T-helper 1 cell treated with Interleukin-12 subunit alpha and Interleukin-12 subunit beta and Interleukin-4 antibody, amounts not matched to agents 30 ng/mL and 1 ng/mL, for 36 hours (primary cell): ENCODE measurements around the gene ATP8B1. TPM values are rescaled to one million over a fixed set of nuclear protein-coding genes. Genes with fewer than 3 reads are reported as not detected.
"Not testable (repeated sequence)": the region's sequence is repeated elsewhere in the genome, so short reads cannot be mapped to it uniquely, and the experiment has no call there.

ENCODE experiments used
- intact Hi-C: fragments of 100-400 bp; cut with micrococcal nuclease; formaldehyde crosslinking; loops from one replicate; pipeline ENCODE4 v1.15.1; 2024
- total RNA-seq: library from RNA; stranded (reverse); gene quantifications from 2 replicates; pipeline ENCODE4 v1.2.3, GENCODE V29; 2022

The ATP8B1 gene
- total RNA-seq, result not detected in 2 replicates

- intact Hi-C loops, result no loop called here
These were observed at the start of gene ATP8B1 for GRCh38 chr18:57803103-57803969. Gene ATP8B1 (minus strand): TSS chr18:57803315. CDS start chr18:57731807, 71,508 bp downstream.

DNA sequence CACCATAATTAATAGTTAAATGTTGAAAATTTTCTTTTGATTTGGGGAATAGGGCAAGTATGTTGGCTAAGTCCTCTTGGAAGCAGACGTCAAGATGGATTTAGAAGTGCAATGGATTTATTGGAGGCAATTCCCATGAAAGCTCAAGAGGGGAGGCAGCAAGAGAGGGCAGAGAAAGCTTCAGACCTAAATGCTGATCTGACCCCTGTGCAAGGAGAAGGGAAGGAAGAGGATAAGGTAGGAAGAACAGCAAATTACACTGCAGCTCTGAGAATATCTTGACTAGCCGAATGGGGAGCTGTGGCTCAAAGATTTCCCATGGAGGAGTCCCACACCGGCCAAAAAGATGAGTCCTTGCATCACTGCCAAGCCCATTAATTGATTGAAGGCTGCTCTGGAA lies 46.9 kb upstream of the ATP8B1 start:
- intact Hi-C loops, result no loop called here

GRCh38 chr18:57848374-57848773 lies 45.3 kb upstream of the ATP8B1 start:
- intact Hi-C loops, result not testable (repeated sequence)

DNA sequence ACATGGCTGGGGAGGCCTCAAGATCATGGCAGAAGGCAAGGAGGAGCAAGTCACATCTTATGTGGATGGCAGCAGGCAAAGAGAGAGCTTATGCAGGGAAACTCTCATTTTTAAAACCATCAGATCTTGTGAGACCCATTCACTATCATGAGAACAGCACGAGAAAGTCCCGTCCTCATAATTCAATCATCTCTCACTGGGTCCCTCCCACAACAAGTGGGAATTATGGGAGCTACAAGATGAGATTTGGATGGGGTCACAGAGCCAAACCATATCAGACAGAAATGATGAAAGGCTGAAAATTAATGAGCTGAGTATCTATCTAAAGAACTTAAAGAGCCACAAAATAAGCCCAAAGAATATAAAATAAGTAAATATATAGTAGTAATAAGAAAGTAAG lies 44.3 kb upstream of the ATP8B1 start:
- intact Hi-C loops, result not testable (repeated sequence)

- intact Hi-C loops, result no loop called here
These were observed 43.1 kb upstream of the ATP8B1 start for GRCh38 chr18:57846258-57846657.

GRCh38 chr18:57845605-57846074 lies 42.5 kb upstream of the ATP8B1 start:
- intact Hi-C loops, result no loop called here

GRCh38 chr18:57844319-57844718 lies 41.2 kb upstream of the ATP8B1 start:
- intact Hi-C loops, result no loop called here

GRCh38 chr18:57843386-57843785 lies 40.3 kb upstream of the ATP8B1 start:
- intact Hi-C loops, result no loop called here

DNA sequence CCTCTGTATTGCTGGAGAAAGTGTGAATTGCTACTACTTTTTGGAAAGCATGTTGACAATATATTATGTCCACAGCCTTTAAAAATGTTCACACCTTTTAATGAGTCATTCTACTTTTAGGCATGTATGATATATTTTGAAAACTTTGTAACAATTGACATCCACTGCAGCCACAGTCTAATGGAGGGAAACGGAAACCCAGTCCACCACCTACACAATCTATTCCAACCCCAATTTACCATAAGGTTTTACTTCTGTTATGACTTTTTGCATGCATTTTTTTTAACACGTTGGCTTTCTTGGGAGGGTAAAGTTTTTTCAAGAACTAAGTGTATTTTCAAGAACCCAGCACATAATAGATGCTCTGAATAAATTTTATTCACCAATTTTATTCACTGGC lies 38.5 kb upstream of the ATP8B1 start:
- intact Hi-C loops, result loop anchor here (1.0 kb wide), 1 partner anchor 8 kb away; no protein-coding TSS in a partner anchor

- intact Hi-C loops, result loop anchor here (5.0 to 10.0 kb wide), 3 partner anchors 202 to 1305 kb away; partner anchors contain the start of gene NEDD4L
These were observed 36.8 kb upstream of the ATP8B1 start for GRCh38 chr18:57839942-57840381.

DNA sequence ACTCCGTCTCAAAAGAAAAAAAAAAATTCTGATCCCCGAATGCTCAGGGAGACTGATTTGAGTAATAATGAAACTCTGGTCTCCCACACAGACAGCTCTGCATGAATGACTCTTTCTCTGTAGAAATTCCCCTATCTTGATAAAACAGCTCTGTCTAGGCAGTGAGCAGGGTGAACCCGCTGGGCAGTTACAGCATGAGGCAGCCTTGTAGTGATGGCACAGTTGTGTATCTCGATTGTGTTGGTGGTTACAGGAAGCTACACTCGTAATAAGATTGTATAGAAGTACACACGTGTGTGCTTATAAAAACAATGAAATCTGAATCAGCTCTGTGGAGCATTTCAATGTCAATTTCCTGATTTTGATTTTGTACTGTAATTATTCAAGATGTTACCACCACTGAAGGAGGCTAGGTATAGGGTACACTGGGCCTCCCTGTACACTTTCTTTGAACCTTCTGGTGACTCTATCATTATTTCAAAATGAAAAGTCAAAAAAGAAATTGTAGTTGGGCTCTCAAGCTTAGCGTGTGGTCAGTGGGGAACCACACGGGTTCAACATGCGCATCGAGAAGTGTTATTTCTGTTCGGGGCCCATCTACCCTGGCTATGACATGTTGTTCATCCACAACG lies 34.9 kb upstream of the ATP8B1 start:
- intact Hi-C loops, result loop anchor here (5.0 to 10.0 kb wide), 3 partner anchors 204 to 1307 kb away; partner anchors contain the start of gene NEDD4L

DNA sequence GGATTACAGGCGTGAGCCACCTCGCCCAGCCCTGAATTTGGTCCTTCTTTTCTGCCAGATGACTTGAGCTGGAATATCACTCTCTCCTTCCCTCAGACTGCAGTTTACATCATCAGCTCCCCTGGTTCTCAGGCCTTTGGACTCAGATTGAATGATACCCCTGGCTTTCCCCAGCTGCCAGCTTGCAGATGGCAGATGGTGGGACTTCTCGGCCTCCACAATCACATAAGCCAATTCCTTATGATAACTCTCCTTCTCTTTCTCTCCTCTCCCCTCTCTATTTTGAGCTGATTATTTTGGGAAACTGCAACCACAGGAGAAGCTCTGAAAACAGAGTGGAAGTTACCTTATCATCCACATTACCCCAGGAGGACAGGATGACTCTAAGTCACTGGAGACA lies 33.4 kb upstream of the ATP8B1 start:
- intact Hi-C loops, result loop anchor here (5.0 to 10.0 kb wide), 3 partner anchors 206 to 1308 kb away; partner anchors contain the start of gene NEDD4L

DNA sequence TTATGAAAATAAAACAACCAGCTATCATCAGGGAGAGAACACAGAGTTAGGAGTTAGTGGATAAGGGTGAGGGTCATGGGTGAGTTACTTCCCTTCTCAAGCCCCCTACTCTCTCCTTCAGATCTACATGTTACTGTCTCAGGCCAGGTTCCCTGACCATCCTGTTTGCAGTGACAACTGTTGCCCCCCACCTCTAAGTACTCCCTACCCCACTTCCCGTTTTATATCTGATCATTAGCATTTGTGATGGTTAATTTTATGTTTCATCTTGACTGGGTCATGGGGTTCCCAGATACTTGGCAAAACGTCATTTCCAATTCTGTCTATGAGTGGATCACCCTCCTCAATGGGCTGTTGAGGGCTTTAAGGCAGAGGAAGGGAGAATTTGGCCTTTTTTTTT lies 32.8 kb upstream of the ATP8B1 start:
- intact Hi-C loops, result loop anchor here (5.0 to 10.0 kb wide), 3 partner anchors 206 to 1309 kb away; partner anchors contain the start of gene NEDD4L

DNA sequence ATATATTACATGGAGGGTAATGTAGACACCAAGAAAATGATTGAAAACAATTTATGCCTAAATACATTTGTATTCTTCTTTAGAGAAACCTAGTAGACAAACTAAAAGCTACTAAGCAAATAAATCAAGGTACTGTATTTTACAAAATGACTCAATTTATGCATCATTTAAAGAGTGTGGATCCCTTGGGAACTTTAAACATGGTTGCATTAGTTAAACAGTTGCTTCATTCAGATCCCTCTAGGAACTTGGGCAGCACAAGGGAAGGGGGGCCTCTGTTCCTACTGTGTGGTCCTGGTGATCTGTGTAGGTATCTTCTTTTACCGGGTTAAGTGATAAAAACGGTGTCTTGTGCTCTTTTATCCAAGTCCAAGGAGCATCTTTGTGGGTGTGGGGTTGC lies 31.5 kb upstream of the ATP8B1 start:
- intact Hi-C loops, result loop anchor here (5.0 to 10.0 kb wide), 5 partner anchors 208 to 1310 kb away; partner anchors contain the start of genes NARS1, NEDD4L and WDR7

DNA sequence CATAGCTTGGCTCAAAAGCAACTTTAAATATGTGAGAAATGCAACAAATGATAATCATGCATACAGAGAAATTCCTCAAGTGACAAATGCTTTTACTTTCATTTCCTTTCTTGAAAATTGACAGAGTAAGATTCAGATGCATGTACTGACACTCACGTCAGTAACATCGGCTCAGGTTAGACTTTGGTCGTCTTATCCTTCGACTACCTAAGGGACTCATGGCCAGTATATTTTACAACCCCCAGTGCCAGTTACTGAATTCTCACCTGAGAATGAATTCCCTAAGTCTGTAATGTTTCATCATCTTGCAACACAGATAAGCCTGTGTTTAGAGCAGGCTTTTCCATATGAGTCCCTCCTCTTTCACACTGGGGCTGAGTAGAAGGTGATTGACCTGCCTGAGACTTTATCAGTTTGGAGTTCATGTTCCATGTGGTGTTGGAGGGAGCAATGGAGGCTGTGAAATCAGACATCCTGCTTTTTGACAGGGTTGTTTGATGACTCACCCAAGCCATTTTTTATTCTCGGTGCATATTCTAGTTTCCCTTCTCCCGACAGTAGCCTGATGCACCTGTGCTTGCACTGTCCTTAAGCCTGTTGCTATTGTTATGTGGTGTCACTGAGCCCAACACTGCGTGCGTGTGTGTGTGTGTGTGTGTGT lies 30.5 kb upstream of the ATP8B1 start:
- intact Hi-C loops, result loop anchor here (1.0 to 10.0 kb wide), 5 partner anchors 8 to 1311 kb away; partner anchors contain the start of genes NARS1 and WDR7

GRCh38 chr18:57832730-57833129 lies 29.6 kb upstream of the ATP8B1 start:
- intact Hi-C loops, result loop anchor here (1.0 to 10.0 kb wide), 5 partner anchors 9 to 1312 kb away; partner anchors contain the start of genes NARS1 and WDR7

DNA sequence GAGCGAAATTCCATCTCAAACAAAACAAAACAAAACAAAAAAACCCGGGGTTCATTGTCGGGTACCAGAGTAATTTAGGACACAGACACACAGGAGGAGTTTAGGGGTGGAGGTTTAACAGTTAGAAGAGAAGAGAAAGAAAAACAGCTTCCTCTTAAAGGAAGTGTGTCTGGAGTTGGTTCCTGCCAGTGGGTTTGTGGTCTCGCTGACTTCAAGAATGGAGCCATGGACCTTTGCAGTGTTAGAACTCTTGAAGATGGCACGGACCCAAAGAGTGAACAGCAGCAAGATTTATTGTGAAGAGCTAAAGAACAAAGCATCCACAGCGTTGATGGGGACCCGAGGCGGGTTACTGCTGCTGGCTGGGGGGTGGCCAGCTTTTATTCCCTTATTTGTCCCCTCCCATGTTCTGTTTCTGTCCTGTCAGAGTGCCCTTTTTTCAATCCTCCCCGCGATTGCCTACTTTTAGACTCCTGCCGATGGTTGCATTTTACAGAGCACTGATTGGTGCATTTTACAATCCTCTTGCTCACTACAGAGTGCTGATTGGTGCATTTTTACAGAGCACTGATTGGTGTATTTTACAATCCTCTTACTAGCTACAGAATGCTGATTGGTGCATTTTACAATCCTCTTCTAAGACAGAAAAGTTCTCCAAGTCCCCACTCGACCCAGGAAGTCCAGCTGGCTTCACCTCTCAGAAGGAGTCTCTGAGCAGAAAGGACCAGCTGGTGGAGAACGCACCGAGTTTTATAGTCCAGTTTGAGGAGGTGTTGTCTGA lies 28.7 kb upstream of the ATP8B1 start:
- intact Hi-C loops, result loop anchor here (5.0 to 10.0 kb wide), 3 partner anchors 209 to 1313 kb away; partner anchors contain the start of genes NARS1 and WDR7

- intact Hi-C loops, result no loop called here
These were observed 24.5 kb upstream of the ATP8B1 start for GRCh38 chr18:57827646-57828045.

GRCh38 chr18:57826252-57826651 lies 23.1 kb upstream of the ATP8B1 start:
- intact Hi-C loops, result no loop called here

DNA sequence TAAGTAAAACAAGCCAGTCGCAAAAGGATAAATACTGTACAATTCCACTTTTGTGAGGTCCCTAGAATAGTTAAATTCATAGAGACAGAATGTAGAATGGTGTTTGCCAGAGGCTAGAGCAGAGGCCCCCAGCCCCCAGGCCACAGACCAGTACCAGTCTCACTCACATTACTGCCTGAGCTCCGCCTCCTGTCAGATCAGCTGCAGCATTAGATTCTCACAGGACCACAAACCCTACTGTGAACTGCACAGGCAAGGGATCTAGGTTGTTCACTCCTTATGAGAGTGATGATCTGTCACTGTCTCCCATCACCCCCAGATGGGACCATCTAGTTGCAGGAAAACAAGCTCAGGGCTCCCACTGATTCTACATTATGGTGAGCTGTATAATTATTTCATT lies 17.5 kb upstream of the ATP8B1 start:
- intact Hi-C loops, result not testable (repeated sequence)
